GM13977 (cell line): ENCODE results near the gene TRAF7.

ENCODE experiments used
- DNase-seq: peaks from one replicate; pipeline ENCODE4 v3.0.0; 2012; ENCODE audit warnings: low spot score
- in situ Hi-C: fragments of 300-500 bp; cut with MboI; formaldehyde crosslinking; loops from one replicate; pipeline ENCODE4 v1.12.0; 2022; ENCODE audit warnings: low sequenced_read_pairs, low pct_unique_long_range_greater_than_20kb, mixed read lengths, inconsistent platforms; ENCODE audit not compliant: unreplicated experiment
- TF ChIP-seq, protein P1 (sequence below): IDR thresholded peaks from 2 replicates; pipeline ENCODE4 v1.5.1; 2012; ENCODE audit warnings: mild to moderate bottlenecking, control low read depth; ENCODE audit not compliant: insufficient read depth; ENCODE audit errors: extremely low read depth, missing control alignments

TRAF7 gene

DNA sequence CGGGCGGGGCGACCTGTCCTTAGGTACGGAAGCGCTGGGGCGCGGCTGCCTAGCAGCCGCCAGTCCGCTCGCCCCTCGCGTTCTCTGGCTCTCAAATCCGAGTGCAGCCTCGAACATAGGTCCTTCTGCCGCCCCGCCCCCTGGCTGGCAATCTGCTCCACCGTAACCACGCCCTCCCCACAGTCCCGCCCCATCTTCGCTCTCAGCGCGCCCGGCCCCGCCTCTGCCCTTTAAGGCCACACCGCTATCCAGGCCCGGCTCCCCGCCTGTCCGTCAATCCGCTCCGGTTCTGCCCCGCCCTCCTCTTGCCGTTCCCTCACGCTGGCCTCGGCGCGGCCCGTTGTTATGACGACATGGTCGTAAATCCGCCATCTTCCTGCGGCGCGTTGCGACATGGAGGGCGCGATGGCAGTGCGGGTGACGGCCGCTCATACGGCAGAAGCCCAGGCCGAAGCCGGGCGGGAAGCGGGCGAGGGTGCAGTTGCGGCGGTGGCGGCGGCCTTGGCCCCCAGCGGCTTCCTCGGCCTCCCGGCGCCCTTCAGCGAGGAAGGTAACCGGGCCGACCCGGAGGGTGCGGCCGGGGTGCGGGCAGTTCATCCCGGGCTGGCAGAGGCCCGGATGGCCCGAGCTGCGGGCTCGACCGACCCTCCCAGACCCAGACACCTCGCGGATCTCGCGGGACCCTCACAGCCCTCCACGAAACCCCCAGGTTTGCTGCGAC lies 67.8 kb downstream of the TRAF7 start, which contains the start of gene E4F1:
E4F1 (plus strand) TSS at position 371 of the 721 bp plus-strand sequence; CDS start at position 394, 23 bp downstream.
- TF ChIP-seq, protein P1, sequence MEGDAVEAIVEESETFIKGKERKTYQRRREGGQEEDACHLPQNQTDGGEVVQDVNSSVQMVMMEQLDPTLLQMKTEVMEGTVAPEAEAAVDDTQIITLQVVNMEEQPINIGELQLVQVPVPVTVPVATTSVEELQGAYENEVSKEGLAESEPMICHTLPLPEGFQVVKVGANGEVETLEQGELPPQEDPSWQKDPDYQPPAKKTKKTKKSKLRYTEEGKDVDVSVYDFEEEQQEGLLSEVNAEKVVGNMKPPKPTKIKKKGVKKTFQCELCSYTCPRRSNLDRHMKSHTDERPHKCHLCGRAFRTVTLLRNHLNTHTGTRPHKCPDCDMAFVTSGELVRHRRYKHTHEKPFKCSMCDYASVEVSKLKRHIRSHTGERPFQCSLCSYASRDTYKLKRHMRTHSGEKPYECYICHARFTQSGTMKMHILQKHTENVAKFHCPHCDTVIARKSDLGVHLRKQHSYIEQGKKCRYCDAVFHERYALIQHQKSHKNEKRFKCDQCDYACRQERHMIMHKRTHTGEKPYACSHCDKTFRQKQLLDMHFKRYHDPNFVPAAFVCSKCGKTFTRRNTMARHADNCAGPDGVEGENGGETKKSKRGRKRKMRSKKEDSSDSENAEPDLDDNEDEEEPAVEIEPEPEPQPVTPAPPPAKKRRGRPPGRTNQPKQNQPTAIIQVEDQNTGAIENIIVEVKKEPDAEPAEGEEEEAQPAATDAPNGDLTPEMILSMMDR = no peak
- in situ Hi-C loops = no loop called here
- DNase-seq = peak; percentile 100

DNA sequence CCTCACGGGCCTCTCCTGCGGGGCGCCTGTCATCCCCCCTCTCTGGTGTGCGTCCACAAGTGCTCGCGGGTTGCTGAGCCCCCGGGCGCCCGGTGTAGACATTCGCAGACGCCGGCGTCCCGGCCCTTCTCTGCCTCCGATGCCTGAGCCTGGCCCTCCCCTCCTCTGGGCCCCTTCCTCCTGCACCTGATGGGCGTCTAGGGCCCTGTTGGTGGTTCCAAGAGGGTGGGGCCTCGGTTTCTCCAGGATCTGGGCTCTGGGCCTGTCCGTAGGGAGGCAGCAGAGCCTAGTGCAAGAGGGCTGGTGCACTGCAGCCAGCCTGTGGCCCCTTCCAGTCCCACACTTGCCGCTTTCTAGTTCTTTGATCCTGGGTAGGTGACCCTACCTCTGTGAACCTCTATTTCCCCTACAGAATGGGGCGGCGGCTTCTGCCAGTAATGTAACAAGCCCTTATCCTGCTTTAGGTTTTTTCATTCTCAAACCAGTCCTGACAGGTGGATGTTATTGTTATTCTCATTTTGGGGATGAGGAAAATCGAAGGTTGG lies 68.4 kb downstream of the TRAF7 start:
- peak; percentile 69 for DNase-seq
- in situ Hi-C loops = no loop called here
- TF ChIP-seq, protein P1 = peak; percentile 19

DNA sequence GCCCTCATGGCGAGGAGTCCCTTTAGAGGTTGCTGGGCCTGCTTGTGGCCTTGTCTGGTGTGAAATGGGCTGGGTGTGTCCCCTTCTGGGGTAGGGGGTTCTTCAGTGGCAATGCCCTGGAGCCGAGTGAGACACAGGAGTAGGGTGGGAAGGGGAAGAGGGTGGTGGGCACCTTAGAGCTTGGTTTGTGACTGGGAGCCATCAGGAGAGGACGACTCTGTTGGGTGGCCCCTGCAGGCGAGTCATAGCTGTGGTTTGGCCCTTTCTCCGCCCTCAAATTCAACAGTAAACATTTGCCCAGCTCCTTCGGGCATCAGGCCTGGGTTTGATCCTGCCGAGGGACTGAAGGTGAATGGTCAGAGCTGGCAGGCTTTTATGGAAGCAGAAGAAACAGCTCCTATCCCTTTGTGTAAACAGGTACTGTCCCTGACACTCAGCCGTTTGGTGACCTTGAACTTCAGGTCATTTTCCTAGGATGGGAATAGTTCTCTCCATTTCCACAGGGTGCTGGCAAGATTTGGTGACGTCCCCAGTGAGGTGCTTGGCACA lies 70.7 kb downstream of the TRAF7 start:
- in situ Hi-C loops = no loop called here

DNA sequence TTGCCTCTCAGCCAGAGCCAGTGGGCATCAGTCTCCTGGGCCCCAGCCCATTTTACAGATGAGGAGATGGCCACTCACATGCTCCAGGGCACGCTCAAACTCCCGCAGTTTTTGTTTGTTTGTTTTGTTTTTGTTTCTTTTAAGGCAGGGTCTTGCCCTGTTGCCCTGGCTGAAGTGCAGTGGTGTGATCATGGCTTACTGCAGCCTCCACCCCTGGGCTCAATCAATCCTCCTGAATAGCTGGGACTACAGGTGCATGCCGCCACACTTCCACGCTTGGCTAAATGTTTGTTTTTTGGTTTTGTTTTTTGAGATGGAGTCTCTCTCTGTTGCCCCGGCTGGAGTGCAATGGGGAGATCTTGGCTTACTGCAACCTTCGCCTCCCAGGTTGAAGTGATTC lies 71.3 kb downstream of the TRAF7 start:
- DNase-seq = no peak
- in situ Hi-C loops = no loop called here
- TF ChIP-seq, protein P1 = no peak

More for the DNA sequence above, 70.7 kb downstream of the TRAF7 start:
- TF ChIP-seq, protein P1 = no peak
- no peak for DNase-seq
